H54 (cell line): ENCODE data around the gene CARD11.

Experiments used
- DNase-seq: peaks from one replicate; pipeline ENCODE4 v3.0.0; 2011; ENCODE audit warnings: low spot score, mixed read lengths; ENCODE audit not compliant: insufficient read length
- FAIRE-seq: peaks from 3 replicates; lab custom pipeline; 2011; peaks lifted over from hg19 to GRCh38; lab: Jason Lieb, UNC
- POLR2A ChIP-seq: IDR thresholded peaks from 2 replicates; pipeline ENCODE4 v1.6.1; 2011; ENCODE audit warnings: low read depth, mild to moderate bottlenecking, low read length

CARD11 gene

GRCh38 chr7:2878306-2878705 lies 165.4 kb downstream of the CARD11 start:
- FAIRE-seq = no peak
- TF ChIP-seq POLR2A = no peak
- DNase-seq = no peak

DNA sequence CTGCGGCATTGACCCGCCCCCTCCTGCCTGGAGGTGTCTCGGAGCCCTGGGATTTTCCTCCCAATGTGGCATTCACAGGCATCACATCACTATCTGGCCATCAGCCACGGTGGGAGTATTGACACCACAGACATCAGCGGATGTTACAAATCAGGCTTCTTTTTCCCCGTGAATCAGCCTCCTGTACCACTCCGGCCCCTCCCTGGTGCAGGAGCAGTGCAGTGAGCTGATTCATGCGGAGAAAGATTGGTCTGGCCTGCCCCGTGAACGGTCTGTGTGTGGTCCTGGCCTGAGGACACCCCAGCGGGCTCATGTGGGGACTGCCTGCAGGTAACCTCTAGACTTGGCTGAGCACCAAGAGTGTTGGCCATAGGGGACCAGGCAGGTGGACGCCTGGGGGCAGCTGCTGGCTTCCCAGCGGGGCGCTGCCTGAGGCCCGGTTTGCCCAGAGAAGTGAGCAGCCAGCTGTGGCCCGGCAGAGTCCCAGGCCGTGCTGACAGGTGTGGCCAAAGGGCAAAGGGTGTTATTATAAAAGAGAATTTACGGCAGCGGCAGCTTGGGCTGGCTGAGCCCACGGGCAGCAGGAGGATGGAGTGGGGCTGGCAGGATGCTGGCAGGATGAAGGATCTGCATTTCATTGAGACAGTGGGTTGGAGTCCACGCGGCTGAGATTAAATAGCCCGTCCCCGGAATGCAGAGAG lies 167.5 kb downstream of the CARD11 start:
- TF ChIP-seq POLR2A = no peak
- DNase-seq (peak; percentile 99), FAIRE-seq (no peak)

DNA sequence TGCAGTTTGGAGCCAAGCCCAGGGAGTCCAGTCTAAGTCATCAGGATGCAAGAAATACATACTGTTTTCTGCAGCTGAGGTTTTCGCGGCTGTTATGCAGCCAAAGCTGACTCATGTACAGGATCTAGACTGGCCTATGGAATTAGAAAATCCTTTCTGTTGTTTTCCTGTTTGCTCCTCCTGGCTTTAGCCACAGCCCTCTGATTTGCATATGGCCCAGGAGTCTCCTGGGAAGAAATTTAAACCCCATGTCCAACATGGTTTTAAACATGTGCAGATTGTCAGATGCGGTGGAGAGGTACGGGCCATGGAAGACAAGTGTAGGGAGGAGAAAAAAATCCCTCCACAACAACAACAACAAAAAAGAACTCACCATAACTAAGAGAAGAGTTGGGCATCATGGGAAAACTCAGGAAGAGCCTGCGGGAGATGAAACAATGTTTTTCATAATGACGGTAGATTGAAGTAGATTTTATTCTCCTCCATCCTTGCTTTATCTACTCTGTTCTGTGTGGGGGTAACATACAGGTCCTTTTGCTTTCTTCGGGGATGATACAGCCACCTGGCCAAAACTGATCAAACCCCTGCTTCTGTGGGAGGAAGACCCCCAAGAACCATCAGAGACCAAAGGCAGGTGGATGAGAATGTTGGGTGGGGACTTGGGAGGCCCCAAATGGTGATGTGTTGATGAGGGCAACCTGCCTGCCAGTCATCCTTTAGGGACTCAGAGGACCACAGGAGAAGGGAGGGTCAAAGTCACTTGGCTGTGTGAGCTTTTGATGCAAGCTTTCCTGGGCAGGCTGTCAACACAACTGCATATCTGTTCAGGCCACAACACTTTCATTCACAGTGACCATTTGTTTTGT lies 169.7 kb downstream of the CARD11 start:
- peak; percentile 96 for DNase-seq
- TF ChIP-seq POLR2A = peak; percentile 99
- FAIRE-seq = peak; percentile 68

DNA sequence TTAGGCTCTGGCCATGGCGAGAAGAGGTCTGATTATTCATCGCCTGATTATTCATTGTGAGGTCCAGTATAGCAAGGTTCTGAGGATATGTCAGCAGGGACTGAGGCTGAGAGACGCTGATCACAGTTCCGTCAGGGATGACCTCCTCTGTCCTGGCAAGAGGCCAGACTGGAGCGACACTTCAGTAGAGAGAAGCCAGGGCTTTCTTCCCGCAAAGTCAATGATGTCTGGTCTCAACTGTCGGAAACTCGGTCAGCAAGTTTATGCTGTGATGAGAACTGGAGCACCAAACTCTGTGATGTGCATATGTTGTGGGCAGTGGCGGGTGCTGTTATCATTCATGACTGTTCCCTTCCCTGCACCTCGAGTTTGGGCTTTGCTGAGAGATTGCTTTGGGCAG lies 170.5 kb downstream of the CARD11 start:
- no peak for FAIRE-seq
- no peak for TF ChIP-seq POLR2A
- DNase-seq = no peak

- DNase-seq = no peak
- no peak for FAIRE-seq
- no peak for TF ChIP-seq POLR2A
Measured at GRCh38 chr7:2872296-2872874, 171.3 kb downstream of the CARD11 start.

DNA sequence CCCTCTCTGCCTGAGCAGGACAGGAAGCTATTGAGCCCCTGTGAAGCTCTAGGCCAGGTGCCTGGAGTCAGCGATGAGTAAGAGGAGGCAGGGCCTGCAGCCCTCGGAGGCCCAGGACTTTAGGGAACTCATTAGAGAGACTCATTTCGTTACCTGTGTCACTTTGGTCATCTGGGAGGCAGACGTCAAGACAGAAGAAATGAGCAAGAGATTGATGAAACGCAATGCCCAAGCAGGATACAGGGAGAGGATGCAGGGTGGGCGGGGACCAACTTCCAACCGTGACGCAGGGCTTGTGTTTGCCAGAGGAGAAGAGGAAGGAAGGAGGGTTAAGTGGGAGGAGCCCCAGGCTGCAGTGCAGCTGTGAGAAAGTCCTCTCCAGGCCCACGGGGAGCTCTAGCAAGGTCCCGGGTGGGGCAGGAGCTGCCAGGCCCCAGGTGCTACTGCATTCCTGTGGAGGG lies 173.2 kb downstream of the CARD11 start:
- peak; percentile 8; the same call in 1 of the 2 replicates for TF ChIP-seq POLR2A
- DNase-seq (peak; percentile 77), FAIRE-seq (no peak)

- FAIRE-seq (no peak), DNase-seq (no peak)
- TF ChIP-seq POLR2A = no peak
Measured at GRCh38 chr7:2869981-2870380, 173.7 kb downstream of the CARD11 start.

DNA sequence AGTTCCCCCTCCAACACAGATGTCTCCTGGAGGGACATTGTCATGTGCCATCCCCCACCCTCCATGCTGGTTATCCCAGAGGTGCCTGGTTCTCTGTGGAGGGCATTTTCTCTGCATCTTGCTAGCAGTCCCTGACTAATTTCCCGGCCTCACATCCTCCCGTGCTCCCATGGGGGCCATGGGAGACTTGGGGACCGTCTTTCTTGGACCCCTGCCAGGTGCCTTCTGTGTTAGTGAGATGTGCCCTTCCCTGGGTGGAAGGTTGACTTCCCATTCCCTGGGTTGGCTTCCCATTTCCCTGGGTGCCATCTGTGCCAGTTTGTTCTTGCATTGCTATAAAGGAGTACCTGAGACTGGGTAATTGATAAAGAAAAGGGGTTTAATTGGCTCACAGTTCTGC lies 177.1 kb downstream of the CARD11 start:
- DNase-seq = no peak
- TF ChIP-seq POLR2A = no peak
- no peak for FAIRE-seq

DNA sequence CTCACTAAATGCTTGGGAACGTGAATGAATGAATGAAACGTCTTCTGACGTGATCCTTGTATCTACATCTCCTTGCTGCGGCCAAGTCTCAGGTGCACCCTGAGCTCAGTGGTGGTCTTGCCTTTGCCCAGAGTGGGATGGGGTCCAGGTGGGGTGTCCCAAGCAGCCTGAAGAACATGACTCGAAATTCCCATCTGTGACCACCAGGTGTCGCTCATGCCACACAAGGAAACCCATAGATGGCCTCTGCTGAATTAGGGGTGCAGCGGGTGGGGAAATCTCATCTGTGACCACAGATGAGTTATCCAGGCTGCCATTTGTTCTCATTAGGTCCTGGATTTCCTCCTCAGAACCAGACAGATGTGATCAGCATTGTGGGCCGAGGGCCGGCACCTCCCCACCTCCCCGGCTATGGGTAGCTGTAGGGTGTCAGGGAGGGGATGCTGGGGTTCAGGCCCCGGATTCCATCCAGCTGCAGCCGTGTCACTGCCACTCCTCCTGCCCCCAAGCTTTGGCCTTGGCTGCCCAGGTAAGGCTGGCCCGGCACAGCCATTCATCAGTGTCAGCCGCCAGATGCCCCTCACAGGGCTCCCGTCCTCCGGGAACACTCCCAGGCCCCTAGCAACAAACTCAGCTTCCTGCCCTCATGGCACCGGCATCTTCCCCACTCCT lies 178.5 kb downstream of the CARD11 start:
- no peak for TF ChIP-seq POLR2A
- no peak for FAIRE-seq
- peak; percentile 78 for DNase-seq

DNA sequence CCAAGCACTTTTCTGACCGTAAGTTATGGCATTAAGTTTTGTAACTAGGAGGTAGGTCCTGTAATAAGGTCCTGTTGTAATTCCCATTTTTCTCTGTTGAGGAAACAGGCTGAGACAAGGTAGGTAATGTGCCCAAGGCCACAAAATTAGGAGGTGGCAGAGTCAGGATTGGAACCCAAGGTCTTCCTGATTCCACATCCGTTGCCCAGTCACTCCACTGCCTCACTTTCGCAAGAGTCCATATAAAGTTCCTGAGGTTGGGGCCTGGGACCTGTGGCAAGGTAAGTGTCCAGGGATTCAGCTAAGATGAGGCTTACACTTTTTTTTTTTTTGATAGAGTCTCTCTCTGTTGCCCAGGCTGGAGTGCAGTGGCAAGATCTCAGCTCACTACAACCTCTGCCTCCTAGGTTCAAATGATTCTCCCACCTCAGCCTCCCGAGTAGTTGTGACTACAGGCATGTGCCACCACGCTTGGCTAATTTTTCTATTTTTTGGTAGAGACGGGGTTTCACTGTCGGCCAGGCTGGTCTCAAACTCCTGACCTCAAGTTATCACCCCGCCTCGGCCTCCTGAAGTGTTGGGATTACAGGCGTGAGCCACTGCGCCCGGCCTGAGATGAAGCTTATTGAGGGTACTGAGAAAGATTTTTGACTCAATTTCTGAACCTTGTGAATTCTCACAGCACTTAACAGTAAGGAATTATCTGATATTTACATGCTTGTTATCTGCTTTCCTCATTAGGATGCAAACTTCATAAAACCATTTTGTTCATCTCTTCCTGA lies 179.3 kb downstream of the CARD11 start:
- DNase-seq = no peak
- no peak for TF ChIP-seq POLR2A
- FAIRE-seq = no peak

- FAIRE-seq (peak; percentile 82), DNase-seq (peak; percentile 94)
- peak; percentile 80 for TF ChIP-seq POLR2A
Measured at GRCh38 chr7:2863461-2864066, 180.1 kb downstream of the CARD11 start.

- FAIRE-seq (no peak), DNase-seq (no peak)
- no peak for TF ChIP-seq POLR2A
Measured at GRCh38 chr7:2862831-2863361, 180.8 kb downstream of the CARD11 start.
